ENCODE measurements around the gene LRRC27.

- TF ChIP-seq CTCF (IDR thresholded peaks at IDR 0.05): no peak
- TF ChIP-seq POLR2A (IDR thresholded peaks at IDR 0.05): no peak
Measured at GRCh38 chr10:132393695-132394181, 61.7 kb downstream of the LRRC27 start.

Measured in esophagus squamous epithelium (tissue), 4 donors.